ENCODE results near the gene CYP2A6. TPM values are rescaled to one million over a fixed set of nuclear protein-coding genes. Genes with fewer than 3 reads are reported as not detected.

CYP2A6 gene
- total RNA-seq, 6 donors from 2014 or later, result 1.5 to 11.6 (median 2.9) TPM; not detected in 1

DNA sequence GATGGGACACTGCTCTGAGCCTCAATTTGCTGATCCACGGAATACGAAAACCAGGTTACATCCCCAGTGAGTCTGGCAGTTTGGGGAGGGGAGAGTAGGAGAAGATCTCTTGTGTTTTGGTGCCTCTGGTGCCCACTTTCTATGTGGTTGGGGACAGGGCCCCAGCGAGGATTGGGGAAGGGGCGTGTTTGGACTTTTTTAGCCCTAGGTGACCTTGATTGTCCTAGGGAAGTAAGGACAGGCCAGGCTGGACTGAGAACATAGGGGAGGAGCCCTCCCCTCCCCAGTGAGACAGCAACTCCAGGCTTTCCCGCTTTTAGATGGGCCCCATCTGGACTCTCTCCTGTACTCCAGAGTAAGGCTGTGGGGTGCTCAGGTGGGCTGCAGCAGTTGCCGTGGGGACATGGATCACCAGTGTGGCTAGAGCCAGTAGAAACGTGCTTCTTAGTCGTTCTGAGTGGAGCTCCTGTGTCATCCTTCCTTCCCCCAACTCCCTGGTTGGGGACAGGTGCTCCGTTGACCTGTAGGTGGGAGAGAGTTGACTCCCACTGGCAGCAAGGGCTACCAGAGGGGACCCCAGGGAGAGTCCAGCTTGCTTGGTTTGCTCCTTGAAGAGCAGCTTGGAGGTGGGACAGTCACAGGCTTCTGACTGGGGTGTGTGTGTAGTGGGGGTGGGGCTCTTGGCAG is 46.9 kb downstream of the CYP2A6 start:
- 25 to 38% methylated on average over 8 to 9 of the region's 9 CpGs for WGBS, 2 donors
- ATAC-seq (ENCODE audit: low FRiP score in 2 of 2), result no peak

GRCh38 chr19:40802300-40803169 is 47.7 kb downstream of the CYP2A6 start:
- peaks cover 80 to 85% (median 83%) of the 10 kb centered on the region in 4 donors for H3K4me1 ChIP-seq
- DNase-seq, result peak; percentile 75 to 80

More for the DNA sequence above, 46.9 kb downstream of the CYP2A6 start:
- H3K27me3 ChIP-seq, result no peaks in the 10 kb centered on the region
- H3K27ac ChIP-seq, result peak overlapping the region; percentile 93 to 99 (median 98)
- peak overlapping the region in 3 of 4 donors; percentile 16 to 99 (median 97) for H3K4me3 ChIP-seq
- DNase-seq, result no peak
- peaks cover 12 to 64% (median 35%) of the 10 kb centered on the region in 4 donors for H3K36me3 ChIP-seq
- TF ChIP-seq POLR2A (IDR thresholded peaks at IDR 0.05) (peak in 1 of 4 donors; percentile 49), EP300 (IDR thresholded peaks at IDR 0.05) (no peak)
- TF ChIP-seq, protein P1, sequence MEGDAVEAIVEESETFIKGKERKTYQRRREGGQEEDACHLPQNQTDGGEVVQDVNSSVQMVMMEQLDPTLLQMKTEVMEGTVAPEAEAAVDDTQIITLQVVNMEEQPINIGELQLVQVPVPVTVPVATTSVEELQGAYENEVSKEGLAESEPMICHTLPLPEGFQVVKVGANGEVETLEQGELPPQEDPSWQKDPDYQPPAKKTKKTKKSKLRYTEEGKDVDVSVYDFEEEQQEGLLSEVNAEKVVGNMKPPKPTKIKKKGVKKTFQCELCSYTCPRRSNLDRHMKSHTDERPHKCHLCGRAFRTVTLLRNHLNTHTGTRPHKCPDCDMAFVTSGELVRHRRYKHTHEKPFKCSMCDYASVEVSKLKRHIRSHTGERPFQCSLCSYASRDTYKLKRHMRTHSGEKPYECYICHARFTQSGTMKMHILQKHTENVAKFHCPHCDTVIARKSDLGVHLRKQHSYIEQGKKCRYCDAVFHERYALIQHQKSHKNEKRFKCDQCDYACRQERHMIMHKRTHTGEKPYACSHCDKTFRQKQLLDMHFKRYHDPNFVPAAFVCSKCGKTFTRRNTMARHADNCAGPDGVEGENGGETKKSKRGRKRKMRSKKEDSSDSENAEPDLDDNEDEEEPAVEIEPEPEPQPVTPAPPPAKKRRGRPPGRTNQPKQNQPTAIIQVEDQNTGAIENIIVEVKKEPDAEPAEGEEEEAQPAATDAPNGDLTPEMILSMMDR (IDR thresholded peaks at IDR 0.05), result no peak
- peaks cover 82 to 85% (median 84%) of the 10 kb centered on the region in 4 donors for H3K4me1 ChIP-seq
- no peaks in the 10 kb centered on the region for H3K9me3 ChIP-seq

DNA sequence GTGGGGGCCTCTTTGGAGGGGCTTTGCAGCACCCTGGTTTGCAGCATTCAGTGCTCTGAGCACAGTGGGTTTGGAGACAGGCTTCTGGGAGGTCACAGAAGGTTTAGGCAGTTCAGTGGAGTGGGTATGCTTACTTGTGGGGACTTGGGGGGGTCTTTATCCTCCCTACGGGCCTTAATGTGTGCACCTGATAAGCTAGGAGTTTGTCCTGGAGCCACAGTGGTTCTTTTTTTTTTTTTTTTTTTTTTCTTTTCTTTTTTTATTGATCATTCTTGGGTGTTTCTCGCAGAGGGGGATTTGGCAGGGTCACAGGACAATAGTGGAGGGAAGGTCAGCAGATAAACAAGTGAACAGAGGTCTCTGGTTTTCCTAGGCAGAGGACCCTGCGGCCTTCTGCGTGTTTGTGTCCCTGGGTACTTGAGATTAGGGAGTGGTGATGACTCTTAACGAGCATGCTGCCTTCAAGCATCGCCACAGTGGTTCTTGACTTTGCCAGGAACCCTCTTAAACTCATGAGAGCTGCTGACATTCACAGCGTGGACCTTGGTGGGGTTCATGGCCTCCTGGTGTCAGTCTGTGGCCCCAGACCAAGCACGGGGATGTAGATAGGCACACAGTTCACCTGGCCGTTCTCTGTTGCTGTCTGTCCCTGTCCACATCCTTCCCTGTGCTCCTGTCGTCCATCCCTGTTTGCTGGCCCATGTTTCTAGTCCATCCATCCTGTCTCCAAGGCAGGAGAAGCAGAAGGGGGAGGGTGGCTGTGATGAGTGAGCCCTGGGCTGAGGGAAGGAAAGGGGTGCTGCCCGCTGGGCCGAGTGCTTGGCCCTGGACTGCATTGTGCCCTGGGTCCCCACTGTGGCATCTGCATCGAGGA is 48.6 kb downstream of the CYP2A6 start:
- Histone ChIP-seq H3K27ac (peak overlapping the region; percentile 93 to 99 (median 98)), H3K36me3 (peaks cover 4 to 49% (median 23%) of the 10 kb centered on the region in 4 donors), H3K9me3 (no peaks in the 10 kb centered on the region), H3K4me1 (peaks cover 71 to 78% (median 76%) of the 10 kb centered on the region in 4 donors), H3K27me3 (no peaks in the 10 kb centered on the region), H3K4me3 (peak overlapping the region; percentile 7 to 99 (median 96))
- ATAC-seq (ENCODE audit: low FRiP score in 2 of 2) (no peak), DNase-seq (peak; percentile 44 to 77)
- TF ChIP-seq EP300 (IDR thresholded peaks at IDR 0.05), result peak in 2 of 4 donors; percentile 26 to 85
- peak in 1 of 4 donors; percentile 49 for TF ChIP-seq POLR2A (IDR thresholded peaks at IDR 0.05)
- TF ChIP-seq POLR2AphosphoS5 (IDR thresholded peaks at IDR 0.05), result peak; percentile 55 to 61
- TF ChIP-seq, protein P1 (IDR thresholded peaks at IDR 0.05), result no peak
- 29 to 35% methylated on average over 12 to 13 of the region's 13 CpGs for WGBS, 2 donors

More at GRCh38 chr19:40802300-40803169, 47.7 kb downstream of the CYP2A6 start:
- no peaks in the 10 kb centered on the region for H3K9me3 ChIP-seq
- TF ChIP-seq EP300 (IDR thresholded peaks at IDR 0.05) (no peak), POLR2A (IDR thresholded peaks at IDR 0.05) (peak in 1 of 4 donors; percentile 26), POLR2AphosphoS5 (IDR thresholded peaks at IDR 0.05) (no peak)
- TF ChIP-seq, protein P1 (IDR thresholded peaks at IDR 0.05), result no peak
- WGBS, 2 donors, result 15 to 19% methylated on average over 9 to 11 of the region's 11 CpGs
- H3K36me3 ChIP-seq, result peaks cover 4 to 57% (median 28%) of the 10 kb centered on the region in 4 donors
- peak overlapping the region; percentile 93 to 99 (median 98) for H3K27ac ChIP-seq
- H3K4me3 ChIP-seq, result peak overlapping the region in 3 of 4 donors; percentile 16 to 99 (median 97)
- H3K27me3 ChIP-seq, result no peaks in the 10 kb centered on the region
- ATAC-seq (ENCODE audit: low FRiP score in 2 of 2), result no peak

DNA sequence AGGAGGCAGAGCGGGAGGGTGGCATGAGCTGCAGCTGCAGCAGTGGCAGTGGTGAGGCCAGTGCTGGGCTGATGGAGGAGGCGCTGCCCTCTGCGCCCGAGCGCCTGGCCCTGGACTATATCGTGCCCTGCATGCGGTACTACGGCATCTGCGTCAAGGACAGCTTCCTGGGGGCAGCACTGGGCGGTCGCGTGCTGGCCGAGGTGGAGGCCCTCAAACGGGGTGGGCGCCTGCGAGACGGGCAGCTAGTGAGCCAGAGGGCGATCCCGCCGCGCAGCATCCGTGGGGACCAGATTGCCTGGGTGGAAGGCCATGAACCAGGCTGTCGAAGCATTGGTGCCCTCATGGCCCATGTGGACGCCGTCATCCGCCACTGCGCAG is 49.3 kb downstream of the CYP2A6 start:
- no peak for ATAC-seq (ENCODE audit: low FRiP score in 2 of 2)
- H3K4me1 ChIP-seq, result peaks cover 64 to 71% (median 69%) of the 10 kb centered on the region in 4 donors
- 76 to 80% methylated on average over 1 to 27 of the region's 27 CpGs for WGBS, 2 donors
- H3K27ac ChIP-seq, result peak overlapping the region; percentile 93 to 99 (median 98)
- peak overlapping the region; percentile 45 to 99 (median 96) for H3K4me3 ChIP-seq
- no peaks in the 10 kb centered on the region for H3K9me3 ChIP-seq
- H3K27me3 ChIP-seq, result no peaks in the 10 kb centered on the region
- peaks cover 4 to 53% (median 24%) of the 10 kb centered on the region in 4 donors for H3K36me3 ChIP-seq
- peak in 1 of 2 donors; percentile 86 for DNase-seq
- TF ChIP-seq EP300 (IDR thresholded peaks at IDR 0.05), result no peak
- no peak for TF ChIP-seq POLR2AphosphoS5 (IDR thresholded peaks at IDR 0.05)
- TF ChIP-seq POLR2A (IDR thresholded peaks at IDR 0.05), result no peak
- TF ChIP-seq, protein P1 (IDR thresholded peaks at IDR 0.05), result no peak

All from upper lobe of left lung (tissue), 6 donors.